Osteocyte (in vitro differentiated cells): ENCODE data around the gene SETSIP. TPM values are rescaled to one million over a fixed set of nuclear protein-coding genes. Genes with fewer than 3 reads are reported as not detected.
A peak's percentile ranks its signal among the peaks of the same experiment; 100 is the strongest.

Experiments used
- DNase-seq: peaks from one replicate; pipeline ENCODE4 v3.0.0; 2021; ENCODE audit warnings: mixed read lengths; ENCODE audit not compliant: unreplicated experiment; ENCODE audit errors: extremely low spot score
- H3K27ac Mint-ChIP-seq: one replicate; pipeline ENCODE4 v1.8.0; 2021; ENCODE audit warnings: mild to moderate bottlenecking, mixed read lengths; ENCODE audit not compliant: unreplicated experiment
- H3K27me3 Mint-ChIP-seq: one replicate; pipeline ENCODE4 v1.8.0; 2021; ENCODE audit warnings: mixed read lengths; ENCODE audit not compliant: unreplicated experiment
- H3K36me3 Mint-ChIP-seq: one replicate; pipeline ENCODE4 v1.8.0; 2021; ENCODE audit warnings: mixed read lengths; ENCODE audit not compliant: unreplicated experiment
- H3K4me1 Mint-ChIP-seq: one replicate; pipeline ENCODE4 v1.8.0; 2021; ENCODE audit warnings: mixed read lengths; ENCODE audit not compliant: unreplicated experiment
- H3K4me3 Mint-ChIP-seq: one replicate; pipeline ENCODE4 v1.8.0; 2021; ENCODE audit warnings: mild to moderate bottlenecking, moderate library complexity, mixed read lengths; ENCODE audit not compliant: unreplicated experiment
- H3K9me3 Mint-ChIP-seq: one replicate; pipeline ENCODE4 v1.8.0; 2021; ENCODE audit warnings: mixed read lengths; ENCODE audit not compliant: unreplicated experiment
- total RNA-seq: library from RNA; stranded (reverse); gene quantifications from 2 replicates; pipeline ENCODE4 v1.2.1, GENCODE V29; 2021
- TF ChIP-seq, protein P1 (sequence below): fragments of 200-600 bp; sonication (generic); IDR thresholded peaks from 2 replicates; pipeline ENCODE4 v1.5.0; 2021; ENCODE audit warnings: antibody characterized with exemption, mild to moderate bottlenecking, moderate library complexity

Gene SETSIP
- total RNA-seq, 1 donor from 2014 or later = not detected

DNA sequence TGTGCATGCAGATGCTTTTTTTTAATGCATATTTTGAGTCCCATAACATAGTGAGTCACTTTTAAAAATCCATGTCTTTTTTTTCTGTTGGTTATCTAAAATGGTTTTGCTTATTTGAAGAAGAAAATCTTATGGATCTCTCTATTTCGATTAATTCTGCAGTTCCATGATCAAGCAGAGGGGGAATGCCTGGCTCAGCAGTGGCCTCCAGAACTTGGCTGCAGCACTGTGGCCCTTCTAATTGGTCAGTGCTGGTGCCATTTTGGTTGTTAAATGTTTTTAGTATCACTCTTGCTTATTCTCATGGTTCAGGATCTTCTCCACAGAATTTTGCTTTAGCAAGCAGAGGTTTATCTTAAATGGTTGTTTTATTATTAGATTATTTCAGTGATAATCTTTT is 34.2 kb downstream of the SETSIP start:
- Mint-ChIP-seq H3K27ac (no peak overlapping the region), H3K27me3 (peaks cover 19% of the 10 kb centered on the region), H3K9me3 (no peaks in the 10 kb centered on the region), H3K36me3 (no peaks in the 10 kb centered on the region), H3K4me1 (peaks cover 3% of the 10 kb centered on the region), H3K4me3 (no peak overlapping the region)
- TF ChIP-seq, protein P1, sequence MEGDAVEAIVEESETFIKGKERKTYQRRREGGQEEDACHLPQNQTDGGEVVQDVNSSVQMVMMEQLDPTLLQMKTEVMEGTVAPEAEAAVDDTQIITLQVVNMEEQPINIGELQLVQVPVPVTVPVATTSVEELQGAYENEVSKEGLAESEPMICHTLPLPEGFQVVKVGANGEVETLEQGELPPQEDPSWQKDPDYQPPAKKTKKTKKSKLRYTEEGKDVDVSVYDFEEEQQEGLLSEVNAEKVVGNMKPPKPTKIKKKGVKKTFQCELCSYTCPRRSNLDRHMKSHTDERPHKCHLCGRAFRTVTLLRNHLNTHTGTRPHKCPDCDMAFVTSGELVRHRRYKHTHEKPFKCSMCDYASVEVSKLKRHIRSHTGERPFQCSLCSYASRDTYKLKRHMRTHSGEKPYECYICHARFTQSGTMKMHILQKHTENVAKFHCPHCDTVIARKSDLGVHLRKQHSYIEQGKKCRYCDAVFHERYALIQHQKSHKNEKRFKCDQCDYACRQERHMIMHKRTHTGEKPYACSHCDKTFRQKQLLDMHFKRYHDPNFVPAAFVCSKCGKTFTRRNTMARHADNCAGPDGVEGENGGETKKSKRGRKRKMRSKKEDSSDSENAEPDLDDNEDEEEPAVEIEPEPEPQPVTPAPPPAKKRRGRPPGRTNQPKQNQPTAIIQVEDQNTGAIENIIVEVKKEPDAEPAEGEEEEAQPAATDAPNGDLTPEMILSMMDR = no peak
- no peak for DNase-seq

DNA sequence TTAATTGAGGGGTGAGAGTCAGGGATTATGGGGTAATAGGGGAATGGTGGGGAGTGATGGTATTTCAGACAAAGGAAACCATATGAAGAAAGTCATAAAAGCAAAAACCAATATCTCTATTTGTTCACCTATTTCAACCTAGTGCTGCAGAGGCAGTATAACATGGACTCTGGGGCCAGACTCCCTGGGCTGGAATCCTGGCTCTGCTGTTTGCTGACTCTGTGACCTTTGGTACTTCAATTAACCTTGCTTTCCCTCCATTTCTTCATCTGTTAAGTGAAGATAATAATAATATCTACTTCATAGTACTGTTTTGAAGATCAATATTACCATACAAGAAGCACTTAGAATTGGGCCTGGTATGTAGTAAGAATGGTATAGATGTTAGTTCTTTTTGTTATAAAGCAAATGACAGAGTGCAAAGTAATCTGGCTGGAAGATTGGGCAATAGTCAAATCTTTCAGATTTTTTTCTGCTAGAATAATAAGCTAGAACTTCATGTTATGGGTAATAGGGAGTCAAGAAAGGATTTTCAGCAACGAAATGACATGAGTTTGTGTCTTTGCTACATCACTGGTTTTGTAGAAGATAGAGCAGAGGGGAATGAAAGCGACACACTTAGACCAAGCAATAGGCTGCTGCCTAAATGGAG is 36.4 kb downstream of the SETSIP start:
- DNase-seq = no peak
- H3K4me3 Mint-ChIP-seq = no peak overlapping the region
- no peaks in the 10 kb centered on the region for H3K36me3 Mint-ChIP-seq

DNA sequence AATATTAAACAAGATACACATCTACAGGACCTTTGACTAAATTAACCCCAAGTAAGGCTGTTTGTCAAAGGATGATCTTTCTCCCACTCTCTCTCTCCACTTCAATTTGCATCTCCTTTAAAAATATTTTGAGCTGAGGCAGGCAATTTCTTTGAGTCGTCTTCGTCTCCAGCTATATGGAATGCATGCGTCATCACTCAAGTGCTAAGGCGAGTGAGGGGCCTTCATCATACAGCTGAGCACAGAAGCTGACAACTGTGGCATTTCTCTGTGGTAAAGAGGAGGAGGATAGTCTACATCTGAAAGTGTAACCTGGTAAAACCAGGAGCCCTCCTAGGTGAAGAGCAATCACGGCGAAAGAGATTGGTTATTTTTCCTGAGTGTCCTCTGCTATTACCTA is 37.8 kb downstream of the SETSIP start:
- no peak for DNase-seq
- TF ChIP-seq, protein P1 = no peak
- Mint-ChIP-seq H3K27ac (no peak overlapping the region), H3K4me3 (no peak overlapping the region), H3K27me3 (peaks cover 15% of the 10 kb centered on the region), H3K36me3 (no peaks in the 10 kb centered on the region), H3K9me3 (no peaks in the 10 kb centered on the region), H3K4me1 (peaks cover 3% of the 10 kb centered on the region)

More for the DNA sequence above, 36.4 kb downstream of the SETSIP start:
- H3K27me3 Mint-ChIP-seq = peaks cover 21% of the 10 kb centered on the region
- H3K4me1 Mint-ChIP-seq = peaks cover 3% of the 10 kb centered on the region
- no peaks in the 10 kb centered on the region for H3K9me3 Mint-ChIP-seq
- H3K27ac Mint-ChIP-seq = no peak overlapping the region
- TF ChIP-seq, protein P1 = no peak

DNA sequence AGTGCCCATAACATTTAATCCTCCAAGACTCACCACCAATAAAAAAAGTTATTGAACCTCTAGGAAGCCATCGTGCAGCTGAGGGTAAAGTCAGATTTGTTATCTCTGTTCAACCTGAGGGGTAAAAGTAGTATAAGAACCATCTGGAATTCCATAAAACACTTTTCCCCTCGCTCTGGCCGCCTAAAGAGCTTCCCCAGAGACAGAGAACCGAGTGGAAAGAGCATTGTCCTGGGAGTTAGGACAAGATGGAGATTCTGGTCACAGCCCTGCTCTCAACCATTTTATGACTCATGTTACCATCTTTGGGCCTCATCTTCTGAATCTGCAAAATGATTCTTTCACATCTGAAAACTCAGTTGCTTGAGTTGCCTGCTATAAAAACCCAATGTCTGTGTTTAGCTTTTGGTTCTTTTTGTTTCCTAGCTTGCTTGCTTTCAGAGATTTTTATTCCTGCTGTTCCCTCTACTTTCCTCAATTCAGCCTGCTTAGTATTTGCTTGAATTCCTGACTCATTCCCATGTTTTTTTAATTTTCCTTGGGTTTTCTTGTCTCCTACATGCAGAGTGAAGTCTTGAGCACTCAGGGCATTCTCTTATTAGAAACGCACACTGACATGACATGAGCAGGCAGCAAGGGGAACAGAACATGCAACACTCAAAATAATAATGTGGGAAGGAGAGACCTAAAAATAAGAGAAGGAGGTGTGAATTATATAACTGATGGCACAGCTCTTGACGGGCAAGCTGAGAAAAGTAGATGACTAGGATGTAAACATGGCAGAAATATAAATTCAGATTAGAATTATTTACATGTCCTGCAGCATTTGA is 43.7 kb downstream of the SETSIP start:
- H3K9me3 Mint-ChIP-seq = no peaks in the 10 kb centered on the region
- TF ChIP-seq, protein P1 = no peak
- DNase-seq = no peak

DNA sequence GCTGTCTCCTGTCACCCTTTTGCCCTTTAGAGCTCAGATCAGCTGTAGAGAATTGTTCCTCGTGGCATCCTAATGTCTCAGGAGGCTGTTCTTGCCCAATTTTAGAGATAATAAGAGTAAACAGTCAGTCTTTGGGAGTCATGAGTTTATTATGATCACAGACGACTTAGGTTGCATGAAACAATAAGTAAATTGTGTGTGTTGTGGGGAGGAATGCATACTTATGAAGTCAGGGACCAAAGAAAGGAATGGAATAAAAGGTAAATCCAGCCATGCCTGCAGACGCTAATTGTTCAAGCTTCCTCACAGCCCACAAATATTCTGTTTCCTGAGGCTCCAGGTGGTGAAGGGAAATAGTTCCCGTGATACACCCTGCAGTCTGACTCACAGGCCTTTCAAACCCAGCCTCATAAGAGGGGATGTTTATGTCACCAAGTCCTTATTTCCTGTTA is 44.5 kb downstream of the SETSIP start:
- no peaks in the 10 kb centered on the region for H3K9me3 Mint-ChIP-seq
- H3K27ac Mint-ChIP-seq = no peak overlapping the region
- DNase-seq = no peak
- H3K27me3 Mint-ChIP-seq = peaks cover 4% of the 10 kb centered on the region
- TF ChIP-seq, protein P1 = no peak
- peaks cover 3% of the 10 kb centered on the region for H3K4me1 Mint-ChIP-seq
- peak overlapping the region; percentile 69 for H3K4me3 Mint-ChIP-seq
- no peaks in the 10 kb centered on the region for H3K36me3 Mint-ChIP-seq

More for the DNA sequence above, 43.7 kb downstream of the SETSIP start:
- H3K4me3 Mint-ChIP-seq = no peak overlapping the region
- no peak overlapping the region for H3K27ac Mint-ChIP-seq
- H3K4me1 Mint-ChIP-seq = peaks cover 3% of the 10 kb centered on the region
- H3K27me3 Mint-ChIP-seq = peaks cover 10% of the 10 kb centered on the region
- H3K36me3 Mint-ChIP-seq = no peaks in the 10 kb centered on the region
